ENCODE data around the gene PALD1.

The PALD1 gene

DNA sequence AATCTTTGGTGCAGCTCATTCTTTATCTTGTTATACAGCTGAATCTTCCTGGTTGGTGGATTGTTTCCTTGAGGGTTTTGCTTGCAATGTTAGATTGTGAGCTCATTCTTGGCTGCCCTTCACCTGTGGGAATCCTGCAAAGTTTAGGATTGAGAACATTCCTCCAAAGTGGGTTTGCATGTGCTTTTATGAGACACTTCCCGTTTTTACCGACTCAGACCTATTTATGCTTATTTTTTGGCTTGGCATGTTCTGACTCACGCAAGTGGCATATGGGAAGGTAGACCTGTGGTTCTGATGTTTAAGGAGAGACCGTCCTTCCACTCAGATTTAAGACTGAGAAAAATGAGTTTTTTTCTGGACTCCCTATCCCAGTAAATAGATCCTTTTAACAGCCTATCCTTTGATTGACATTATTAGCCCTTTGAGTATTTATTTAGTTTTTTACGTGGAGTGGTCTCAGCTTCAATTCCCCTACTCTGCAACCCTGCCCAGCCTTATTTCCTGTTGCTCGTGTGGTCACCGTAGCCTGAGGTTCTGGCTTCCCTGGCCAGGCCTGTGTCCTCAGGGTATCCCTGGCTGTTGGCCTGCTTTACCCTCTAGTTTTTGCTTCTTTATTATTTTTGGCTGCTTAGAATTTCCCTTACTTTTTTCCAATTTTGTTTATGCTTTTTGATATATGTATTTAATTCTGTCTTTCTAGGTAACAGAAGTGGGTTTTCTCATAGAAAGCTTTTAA, 137.4 kb downstream of the PALD1 start:
- peak; percentile 58 for DNase-seq

DNA sequence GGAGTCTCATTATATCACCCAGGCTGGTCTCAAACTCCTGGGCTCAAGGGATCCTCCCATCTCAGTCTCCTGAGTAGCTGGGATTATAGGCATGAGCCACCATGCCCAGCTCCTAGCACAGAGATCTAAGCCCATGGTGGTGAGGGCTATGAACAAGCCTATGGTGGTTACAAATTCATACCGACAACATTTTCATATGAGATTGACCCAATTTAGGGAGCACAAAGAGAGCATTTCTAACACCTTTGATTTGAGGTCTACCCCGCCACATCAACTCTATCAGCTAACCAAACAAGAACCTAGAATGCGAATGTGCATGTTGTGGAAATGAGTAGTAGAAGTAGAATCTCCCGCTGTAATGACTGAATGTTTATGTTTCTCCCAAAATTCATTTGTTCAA, 138.2 kb downstream of the PALD1 start:
- no peak for DNase-seq

All from MV-4-11 (cell line).